WTC11 (cell line): ENCODE results near the gene MPZL3.

Experiments
- ELF4 ChIP-seq: sonication (generic); formaldehyde crosslinking; IDR thresholded peaks from 2 replicates; pipeline ENCODE4 v1.8.1; 2022; ENCODE audit warnings: low read depth, mild to moderate bottlenecking, moderate library complexity, missing genetic modification reagents
- ESRRA ChIP-seq: sonication (generic); formaldehyde crosslinking; IDR thresholded peaks from 2 replicates; pipeline ENCODE4 v1.8.1; 2022; ENCODE audit warnings: mild to moderate bottlenecking, missing genetic modification reagents, borderline replicate concordance
- FOXP1 ChIP-seq: sonication (generic); formaldehyde crosslinking; IDR thresholded peaks from 2 replicates; pipeline ENCODE4 v1.8.0; 2022; ENCODE audit warnings: missing genetic modification reagents, mild to moderate bottlenecking, moderate library complexity, borderline replicate concordance
- GRHL2 ChIP-seq: fragments of 250-450 bp; sonication (Bioruptor Pico); IDR thresholded peaks from 2 replicates; pipeline ENCODE4 v1.8.0; 2022; ENCODE audit warnings: mild to moderate bottlenecking, moderate library complexity; ENCODE audit not compliant: insufficient replicate concordance, severe bottlenecking
- NFYB ChIP-seq: sonication (generic); formaldehyde crosslinking; conservative IDR thresholded peaks from 2 replicates; pipeline ENCODE4 v1.8.0; 2022; ENCODE audit warnings: low read depth, missing genetic modification reagents
- SP1 ChIP-seq: sonication (generic); formaldehyde crosslinking; conservative IDR thresholded peaks from 2 replicates; pipeline ENCODE4 v1.8.1; 2022; ENCODE audit warnings: missing genetic modification reagents
- TCF7 ChIP-seq: sonication (generic); formaldehyde crosslinking; IDR thresholded peaks from 2 replicates; pipeline ENCODE4 v1.8.0; 2022; ENCODE audit warnings: mild to moderate bottlenecking, low read depth, missing genetic modification reagents, moderate library complexity
- TF ChIP-seq, protein P1 (sequence below): sonication (generic); formaldehyde crosslinking; IDR thresholded peaks from 2 replicates; pipeline ENCODE4 v1.8.0; 2022; ENCODE audit warnings: mild to moderate bottlenecking, missing genetic modification reagents
- TF ChIP-seq, protein P2 (sequence below): fragments of 200-600 bp; IDR thresholded peaks from 2 replicates; pipeline ENCODE4 v1.8.0; 2022; ENCODE audit warnings: antibody characterized with exemption
- TF ChIP-seq, protein P3 (sequence below): fragments of 250-450 bp; sonication (Bioruptor Pico); IDR thresholded peaks from 2 replicates; pipeline ENCODE4 v2.1.2; 2022; ENCODE audit warnings: mild to moderate bottlenecking, moderate library complexity
- TF ChIP-seq, protein P4 (sequence below): sonication (generic); formaldehyde crosslinking; IDR thresholded peaks from 2 replicates; pipeline ENCODE4 v1.8.1; 2022; ENCODE audit warnings: low read depth, missing genetic modification reagents, borderline replicate concordance
- TF ChIP-seq, protein P5 (sequence below): sonication (generic); formaldehyde crosslinking; IDR thresholded peaks from 2 replicates; pipeline ENCODE4 v1.8.1; 2023; ENCODE audit warnings: mild to moderate bottlenecking, moderate library complexity, missing genetic modification reagents
- TF ChIP-seq, protein P6 (sequence below): sonication (generic); formaldehyde crosslinking; IDR thresholded peaks from 2 replicates; pipeline ENCODE4 v1.8.0; 2022; ENCODE audit warnings: mild to moderate bottlenecking, missing genetic modification reagents

DNA sequence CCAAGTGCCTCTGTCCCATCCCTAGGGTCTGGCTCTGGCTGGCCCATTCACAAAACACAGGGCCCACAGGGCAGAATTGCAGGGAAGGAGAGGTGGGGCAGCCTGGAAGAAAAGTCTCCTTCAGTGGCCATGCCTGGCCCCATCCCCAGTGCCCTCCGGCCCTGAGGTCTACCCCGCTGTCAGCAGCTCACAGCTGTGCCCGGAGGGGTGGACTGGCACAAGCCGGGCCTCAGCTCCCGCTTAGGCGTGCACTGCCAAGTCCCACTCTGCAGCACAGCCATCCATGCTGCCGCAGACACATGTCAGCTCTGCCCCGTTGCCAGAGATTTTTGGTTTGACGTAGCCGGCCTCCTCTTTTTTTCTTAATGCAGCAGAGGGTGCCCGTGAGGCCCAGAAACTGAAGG is 71.9 kb downstream of the MPZL3 start:
- TF ChIP-seq, protein P1, sequence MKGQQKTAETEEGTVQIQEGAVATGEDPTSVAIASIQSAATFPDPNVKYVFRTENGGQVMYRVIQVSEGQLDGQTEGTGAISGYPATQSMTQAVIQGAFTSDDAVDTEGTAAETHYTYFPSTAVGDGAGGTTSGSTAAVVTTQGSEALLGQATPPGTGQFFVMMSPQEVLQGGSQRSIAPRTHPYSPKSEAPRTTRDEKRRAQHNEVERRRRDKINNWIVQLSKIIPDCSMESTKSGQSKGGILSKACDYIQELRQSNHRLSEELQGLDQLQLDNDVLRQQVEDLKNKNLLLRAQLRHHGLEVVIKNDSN: no peak
- TF ChIP-seq FOXP1 (CRISPR knock-in tag) (no peak), ELF4 (CRISPR knock-in tag) (no peak), TCF7 (CRISPR knock-in tag) (no peak), NFYB (CRISPR knock-in tag) (no peak), ESRRA (CRISPR knock-in tag) (no peak), SP1 (no peak), GRHL2 (CRISPR knock-in tag) (no peak)
- TF ChIP-seq, protein P2, sequence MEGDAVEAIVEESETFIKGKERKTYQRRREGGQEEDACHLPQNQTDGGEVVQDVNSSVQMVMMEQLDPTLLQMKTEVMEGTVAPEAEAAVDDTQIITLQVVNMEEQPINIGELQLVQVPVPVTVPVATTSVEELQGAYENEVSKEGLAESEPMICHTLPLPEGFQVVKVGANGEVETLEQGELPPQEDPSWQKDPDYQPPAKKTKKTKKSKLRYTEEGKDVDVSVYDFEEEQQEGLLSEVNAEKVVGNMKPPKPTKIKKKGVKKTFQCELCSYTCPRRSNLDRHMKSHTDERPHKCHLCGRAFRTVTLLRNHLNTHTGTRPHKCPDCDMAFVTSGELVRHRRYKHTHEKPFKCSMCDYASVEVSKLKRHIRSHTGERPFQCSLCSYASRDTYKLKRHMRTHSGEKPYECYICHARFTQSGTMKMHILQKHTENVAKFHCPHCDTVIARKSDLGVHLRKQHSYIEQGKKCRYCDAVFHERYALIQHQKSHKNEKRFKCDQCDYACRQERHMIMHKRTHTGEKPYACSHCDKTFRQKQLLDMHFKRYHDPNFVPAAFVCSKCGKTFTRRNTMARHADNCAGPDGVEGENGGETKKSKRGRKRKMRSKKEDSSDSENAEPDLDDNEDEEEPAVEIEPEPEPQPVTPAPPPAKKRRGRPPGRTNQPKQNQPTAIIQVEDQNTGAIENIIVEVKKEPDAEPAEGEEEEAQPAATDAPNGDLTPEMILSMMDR: no peak
- TF ChIP-seq, protein P3, sequence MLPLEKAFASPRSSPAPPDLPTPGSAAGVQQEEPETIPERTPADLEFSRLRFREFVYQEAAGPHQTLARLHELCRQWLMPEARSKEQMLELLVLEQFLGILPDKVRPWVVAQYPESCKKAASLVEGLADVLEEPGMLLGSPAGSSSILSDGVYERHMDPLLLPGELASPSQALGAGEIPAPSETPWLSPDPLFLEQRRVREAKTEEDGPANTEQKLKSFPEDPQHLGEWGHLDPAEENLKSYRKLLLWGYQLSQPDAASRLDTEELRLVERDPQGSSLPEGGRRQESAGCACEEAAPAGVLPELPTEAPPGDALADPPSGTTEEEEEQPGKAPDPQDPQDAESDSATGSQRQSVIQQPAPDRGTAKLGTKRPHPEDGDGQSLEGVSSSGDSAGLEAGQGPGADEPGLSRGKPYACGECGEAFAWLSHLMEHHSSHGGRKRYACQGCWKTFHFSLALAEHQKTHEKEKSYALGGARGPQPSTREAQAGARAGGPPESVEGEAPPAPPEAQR (CRISPR knock-in tag): no peak
- TF ChIP-seq, protein P4, sequence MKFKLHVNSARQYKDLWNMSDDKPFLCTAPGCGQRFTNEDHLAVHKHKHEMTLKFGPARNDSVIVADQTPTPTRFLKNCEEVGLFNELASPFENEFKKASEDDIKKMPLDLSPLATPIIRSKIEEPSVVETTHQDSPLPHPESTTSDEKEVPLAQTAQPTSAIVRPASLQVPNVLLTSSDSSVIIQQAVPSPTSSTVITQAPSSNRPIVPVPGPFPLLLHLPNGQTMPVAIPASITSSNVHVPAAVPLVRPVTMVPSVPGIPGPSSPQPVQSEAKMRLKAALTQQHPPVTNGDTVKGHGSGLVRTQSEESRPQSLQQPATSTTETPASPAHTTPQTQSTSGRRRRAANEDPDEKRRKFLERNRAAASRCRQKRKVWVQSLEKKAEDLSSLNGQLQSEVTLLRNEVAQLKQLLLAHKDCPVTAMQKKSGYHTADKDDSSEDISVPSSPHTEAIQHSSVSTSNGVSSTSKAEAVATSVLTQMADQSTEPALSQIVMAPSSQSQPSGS (CRISPR knock-in tag): no peak
- TF ChIP-seq, protein P5, sequence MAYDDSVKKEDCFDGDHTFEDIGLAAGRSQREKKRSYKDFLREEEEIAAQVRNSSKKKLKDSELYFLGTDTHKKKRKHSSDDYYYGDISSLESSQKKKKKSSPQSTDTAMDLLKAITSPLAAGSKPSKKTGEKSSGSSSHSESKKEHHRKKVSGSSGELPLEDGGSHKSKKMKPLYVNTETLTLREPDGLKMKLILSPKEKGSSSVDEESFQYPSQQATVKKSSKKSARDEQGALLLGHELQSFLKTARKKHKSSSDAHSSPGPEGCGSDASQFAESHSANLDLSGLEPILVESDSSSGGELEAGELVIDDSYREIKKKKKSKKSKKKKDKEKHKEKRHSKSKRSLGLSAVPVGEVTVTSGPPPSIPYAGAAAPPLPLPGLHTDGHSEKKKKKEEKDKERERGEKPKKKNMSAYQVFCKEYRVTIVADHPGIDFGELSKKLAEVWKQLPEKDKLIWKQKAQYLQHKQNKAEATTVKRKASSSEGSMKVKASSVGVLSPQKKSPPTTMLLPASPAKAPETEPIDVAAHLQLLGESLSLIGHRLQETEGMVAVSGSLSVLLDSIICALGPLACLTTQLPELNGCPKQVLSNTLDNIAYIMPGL (CRISPR knock-in tag): no peak
- TF ChIP-seq, protein P6, sequence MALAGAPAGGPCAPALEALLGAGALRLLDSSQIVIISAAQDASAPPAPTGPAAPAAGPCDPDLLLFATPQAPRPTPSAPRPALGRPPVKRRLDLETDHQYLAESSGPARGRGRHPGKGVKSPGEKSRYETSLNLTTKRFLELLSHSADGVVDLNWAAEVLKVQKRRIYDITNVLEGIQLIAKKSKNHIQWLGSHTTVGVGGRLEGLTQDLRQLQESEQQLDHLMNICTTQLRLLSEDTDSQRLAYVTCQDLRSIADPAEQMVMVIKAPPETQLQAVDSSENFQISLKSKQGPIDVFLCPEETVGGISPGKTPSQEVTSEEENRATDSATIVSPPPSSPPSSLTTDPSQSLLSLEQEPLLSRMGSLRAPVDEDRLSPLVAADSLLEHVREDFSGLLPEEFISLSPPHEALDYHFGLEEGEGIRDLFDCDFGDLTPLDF: no peak
